IMR-90 (cell line): ENCODE measurements around the gene RBBP6. TPM values are rescaled to one million over a fixed set of nuclear protein-coding genes. Genes with fewer than 3 reads are reported as not detected.

ENCODE experiments used
- ATAC-seq: fragments of 200-7000 bp; cut with Tn5 transposase; 2 replicates; pipeline ENCODE4 v1.9.1; 2020; ENCODE audit warnings: low read depth, mild to moderate bottlenecking, moderate library complexity
- BruUV-seq: library from RNA; stranded (reverse); fragments of 400-500 nt; replicated peaks from 2 replicates; lab custom pipeline; 2021; lab: Mats Ljungman, UMichigan
- CTCF ChIA-PET: fragments of 300-600 bp; formaldehyde crosslinking; extraction: SDS; loops from one replicate; lab custom pipeline; 2021; ENCODE audit warnings: antibody characterized with exemption; lab: Yijun Ruan, JAX
- POLR2A ChIA-PET: fragments of 300-600 bp; sonication (Branson Sonifier 250); formaldehyde crosslinking; loops from one replicate; lab custom pipeline; 2022; ENCODE audit warnings: antibody characterized with exemption; ENCODE audit not compliant: unreplicated experiment; lab: Charles Lee
- DNase-seq: peaks from one replicate; pipeline ENCODE4 v3.0.0; 2013
- H2AFZ ChIP-seq: replicated peaks from 2 replicates; pipeline ENCODE3; 2013; ENCODE audit warnings: low read length, mild to moderate bottlenecking; ENCODE audit not compliant: poor library complexity
- H2AK5ac ChIP-seq: 2 replicates; pipeline ENCODE4 v1.6.1; 2013; ENCODE audit warnings: low read depth, low read length, inconsistent platforms
- H2AK9ac ChIP-seq: replicated peaks from 2 replicates; pipeline ENCODE3; 2013; ENCODE audit warnings: mild to moderate bottlenecking, low read depth, low read length, moderate library complexity; ENCODE audit not compliant: poor library complexity
- H2BK120ac ChIP-seq: 2 replicates; pipeline ENCODE4 v1.6.1; 2013; ENCODE audit warnings: low read depth, low read length, inconsistent platforms
- H2BK15ac ChIP-seq: 3 replicates; pipeline ENCODE4 v1.6.1; 2013; ENCODE audit warnings: low read depth, low read length, inconsistent platforms
- H2BK20ac ChIP-seq: 2 replicates; pipeline ENCODE4 v1.6.1; 2013; ENCODE audit warnings: low read depth, mild to moderate bottlenecking, inconsistent platforms, low read length, moderate library complexity
- H2BK5ac ChIP-seq: 2 replicates; pipeline ENCODE4 v1.6.1; 2013; ENCODE audit warnings: mild to moderate bottlenecking, low read depth, low read length, inconsistent platforms; ENCODE audit not compliant: poor library complexity, severe bottlenecking
- H3K14ac ChIP-seq: replicated peaks from 2 replicates; pipeline ENCODE4 v1.6.1; 2013; ENCODE audit warnings: low read depth, low read length, inconsistent platforms
- H3K18ac ChIP-seq: 2 replicates; pipeline ENCODE4 v1.6.1; 2013; ENCODE audit warnings: low read depth, low read length, control low read depth
- H3K23ac ChIP-seq: 2 replicates; pipeline ENCODE4 v1.6.1; 2013; ENCODE audit warnings: low read depth, low read length, inconsistent platforms
- H3K27ac ChIP-seq: 2 replicates; pipeline ENCODE4 v1.5.1; 2013; ENCODE audit warnings: mild to moderate bottlenecking, control low read depth, low read length; ENCODE audit not compliant: insufficient read depth
- H3K27me3 ChIP-seq: 2 replicates; pipeline ENCODE4 v1.6.1; 2013; ENCODE audit warnings: low read length; ENCODE audit not compliant: control insufficient read depth, insufficient read depth
- H3K36me3 ChIP-seq: 2 replicates; pipeline ENCODE4 v1.6.1; 2013; ENCODE audit warnings: low read length, mixed read lengths; ENCODE audit not compliant: control insufficient read depth, insufficient read depth
- H3K4ac ChIP-seq: 2 replicates; pipeline ENCODE4 v1.6.1; 2013; ENCODE audit warnings: low read depth, low read length, inconsistent platforms
- H3K4me1 ChIP-seq: 2 replicates; pipeline ENCODE4 v1.6.1; 2013; ENCODE audit warnings: low read length, mixed read lengths; ENCODE audit not compliant: control insufficient read depth, insufficient read depth
- H3K4me2 ChIP-seq: 2 replicates; pipeline ENCODE4 v1.6.1; 2013; ENCODE audit warnings: low read depth, mild to moderate bottlenecking, control low read depth, low read length, moderate library complexity
- H3K4me3 ChIP-seq: 2 replicates; pipeline ENCODE4 v1.5.1; 2013; ENCODE audit warnings: low read depth, mild to moderate bottlenecking, control low read depth, low read length, moderate library complexity; ENCODE audit not compliant: insufficient read depth
- H3K56ac ChIP-seq: 2 replicates; pipeline ENCODE4 v1.6.1; 2013; ENCODE audit warnings: low read length, inconsistent platforms; ENCODE audit not compliant: insufficient read depth; ENCODE audit errors: extremely low read depth
- H3K79me1 ChIP-seq, 2 experiments: 2 replicates each; pipeline ENCODE4 v1.6.1; 2013; ENCODE audit warnings: low read length in 2 of 2, inconsistent platforms in 1 of 2, low read depth in 1 of 2
- H3K9ac ChIP-seq: 2 replicates; pipeline ENCODE4 v1.6.1; 2013; ENCODE audit warnings: low read depth, low read length, control low read depth
- H3K9me1 ChIP-seq: 2 replicates; pipeline ENCODE4 v1.6.1; 2013; ENCODE audit warnings: low read length, inconsistent platforms; ENCODE audit not compliant: insufficient read depth
- H3K9me3 ChIP-seq: 2 replicates; pipeline ENCODE4 v1.6.1; 2013; ENCODE audit warnings: low read length; ENCODE audit not compliant: control insufficient read depth, insufficient read depth
- H4K20me1 ChIP-seq: 2 replicates; pipeline ENCODE4 v1.6.1; 2013; ENCODE audit warnings: low read length, inconsistent platforms; ENCODE audit not compliant: insufficient read depth
- H4K5ac ChIP-seq: 2 replicates; pipeline ENCODE4 v1.6.1; 2013; ENCODE audit warnings: mild to moderate bottlenecking, low read depth, low read length, control low read depth
- H4K8ac ChIP-seq, 2 experiments: 2 replicates each; pipeline ENCODE4 v1.6.1; 2013; ENCODE audit warnings: low read depth in 2 of 2, low read length in 2 of 2, control low read depth in 1 of 2, inconsistent platforms in 1 of 2
- H4K91ac ChIP-seq: 2 replicates; pipeline ENCODE4 v1.6.1; 2013; ENCODE audit warnings: low read depth, low read length, inconsistent platforms; ENCODE audit not compliant: insufficient read depth
- BHLHE40 ChIP-seq: fragments of 150-350 bp; IDR thresholded peaks from 2 replicates; pipeline ENCODE4 v1.6.1; 2016; ENCODE audit warnings: mild to moderate bottlenecking, low read depth, low read length
- CEBPB ChIP-seq: IDR thresholded peaks from 2 replicates; pipeline ENCODE4 v1.6.1; 2012; ENCODE audit warnings: low read depth, low read length, improper control_type of control experiment
- CHD1 ChIP-seq: IDR thresholded peaks from 2 replicates; pipeline ENCODE4 v1.6.1; 2012; ENCODE audit warnings: low read depth, low read length, improper control_type of control experiment
- CTCF ChIP-seq: conservative IDR thresholded peaks from 2 replicates; pipeline ENCODE4 v1.5.1; 2012; ENCODE audit warnings: mild to moderate bottlenecking, low read depth, low read length, improper control_type of control experiment
- ELK1 ChIP-seq: fragments of 150-350 bp; IDR thresholded peaks from 2 replicates; pipeline ENCODE4 v1.6.1; 2016; ENCODE audit warnings: low read depth, mild to moderate bottlenecking, low read length, moderate library complexity, borderline replicate concordance
- FOS ChIP-seq: fragments of 150-350 bp; IDR thresholded peaks from 2 replicates; pipeline ENCODE4 v1.6.1; 2016; ENCODE audit warnings: low read depth, low read length
- MAFK ChIP-seq: IDR thresholded peaks from 2 replicates; pipeline ENCODE4 v1.6.1; 2012; ENCODE audit warnings: low read depth, low read length, improper control_type of control experiment
- MAZ ChIP-seq: IDR thresholded peaks from 2 replicates; pipeline ENCODE4 v1.6.1; 2012; ENCODE audit warnings: low read depth, mild to moderate bottlenecking, low read length, improper control_type of control experiment, moderate library complexity, borderline replicate concordance
- MXI1 ChIP-seq: IDR thresholded peaks from 2 replicates; pipeline ENCODE4 v1.6.1; 2012; ENCODE audit warnings: low read depth, mild to moderate bottlenecking, low read length, moderate library complexity, borderline replicate concordance
- NFE2L2 ChIP-seq: fragments of 150-350 bp; IDR thresholded peaks from 2 replicates; pipeline ENCODE4 v1.6.1; 2016; ENCODE audit warnings: low read depth, mild to moderate bottlenecking, low read length
- POLR2A ChIP-seq: IDR thresholded peaks from 2 replicates; pipeline ENCODE4 v1.6.1; 2012; ENCODE audit warnings: mild to moderate bottlenecking, low read depth, low read length
- RAD21 ChIP-seq: IDR thresholded peaks from 2 replicates; pipeline ENCODE4 v1.6.1; 2012; ENCODE audit warnings: low read length, improper control_type of control experiment
- RCOR1 ChIP-seq: IDR thresholded peaks from 2 replicates; pipeline ENCODE4 v1.6.1; 2012; ENCODE audit warnings: mild to moderate bottlenecking, low read length, improper control_type of control experiment; ENCODE audit not compliant: insufficient replicate concordance
- RFX5 ChIP-seq: IDR thresholded peaks from 2 replicates; pipeline ENCODE4 v1.8.0; 2012; ENCODE audit warnings: low read depth, mild to moderate bottlenecking, low read length, moderate library complexity
- SMC3 ChIP-seq: fragments of 150-350 bp; IDR thresholded peaks from 2 replicates; pipeline ENCODE4 v1.6.1; 2016; ENCODE audit warnings: low read depth, mild to moderate bottlenecking, antibody characterized with exemption, low read length, moderate library complexity
- USF2 ChIP-seq: fragments of 150-350 bp; IDR thresholded peaks from 2 replicates; pipeline ENCODE4 v1.6.1; 2017; ENCODE audit warnings: mild to moderate bottlenecking, antibody characterized with exemption, low read length, low read depth
- WGBS, 2 experiments: methylation state at CpG; one replicate each; pipeline versions ENCODE4 v1.1.5 to v1.1.7; 2013; ENCODE audit warnings: missing lambda C conversion rate in 2 of 2; ENCODE audit not compliant: insufficient read length in 1 of 2; ENCODE audit errors: extremely low coverage in 2 of 2; 5-methylcytosine and 5-hydroxymethylcytosine counted together
- dilution Hi-C: fragments of 300-500 bp; cut with HindIII; formaldehyde crosslinking; loops from one replicate; pipeline ENCODE4 v1.14.3; 2018; ENCODE audit warnings: low sequenced_read_pairs; ENCODE audit not compliant: unreplicated experiment
- in situ Hi-C: fragments of 300-500 bp; cut with MboI; formaldehyde crosslinking; loops from 3 replicates; pipeline ENCODE4 v1.14.3; 2019; ENCODE audit warnings: low sequenced_read_pairs, inconsistent platforms, mixed read lengths
- intact Hi-C: fragments of 100-400 bp; cut with micrococcal nuclease; formaldehyde crosslinking; loops from 2 replicates; pipeline ENCODE4 v1.10.0; 2022
- polyA plus RNA-seq, 3 experiments: library from polyadenylated mRNA; depleted of rRNA; stranded (reverse); fragments of >200 nt; gene quantifications; 2 replicates each; pipeline ENCODE4 v1.2.3, GENCODE V29; 2012; ENCODE audit warnings: low replicate concordance in 1 of 3
- total RNA-seq: library from RNA; depleted of rRNA; stranded (reverse); fragments of >200 nt; gene quantifications from 2 replicates; pipeline ENCODE4 v1.2.3, GENCODE V29; 2012

Gene RBBP6
- total and polyA plus RNA-seq, 2 of the 4 experiments (the other 2 are of a cell fraction): 7.2 to 17.8 TPM

GRCh38 chr16:24522751-24523150, 16.6 kb upstream of the RBBP6 start:
- Histone ChIP-seq H3K27ac (no peak overlapping the region), H3K4ac (no peak overlapping the region), H3K27me3 (peaks cover 2% of the 10 kb centered on the region; the same call in 1 of the 2 replicates), H3K9ac (no peak overlapping the region), H2BK15ac (no peak overlapping the region), H4K8ac (no peak overlapping the region), H2BK120ac (no peak overlapping the region), H2AK9ac (no peak overlapping the region), H3K56ac (no peak overlapping the region), H2BK5ac (no peak overlapping the region), H2AFZ (no peak overlapping the region), H2BK20ac (no peak overlapping the region), H3K4me3 (no peak overlapping the region), H3K79me1 (no peaks in the 10 kb centered on the region), H3K4me2 (no peak overlapping the region), H3K4me1 (peaks cover 5% of the 10 kb centered on the region; the same call in 1 of the 2 replicates), H3K23ac (no peak overlapping the region), H4K5ac (no peak overlapping the region), H3K36me3 (no peaks in the 10 kb centered on the region), H3K9me3 (no peaks in the 10 kb centered on the region), H4K20me1 (no peaks in the 10 kb centered on the region), H3K9me1 (peaks cover 4% of the 10 kb centered on the region; the same call in 1 of the 2 replicates), H2AK5ac (no peak overlapping the region; the same call in 1 of the 2 replicates), H4K91ac (no peak overlapping the region), H3K14ac (no peak overlapping the region), H3K18ac (no peak overlapping the region)
- TF ChIP-seq POLR2A: no peak
- TF ChIP-seq BHLHE40: no peak
- no peak for TF ChIP-seq RFX5
- TF ChIP-seq CHD1: no peak
- TF ChIP-seq MXI1: no peak
- TF ChIP-seq USF2: no peak
- no peak for TF ChIP-seq CEBPB
- TF ChIP-seq MAZ: no peak
- TF ChIP-seq FOS: no peak
- no peak for TF ChIP-seq NFE2L2
- no peak for TF ChIP-seq ELK1
- no peak for TF ChIP-seq RAD21
- TF ChIP-seq RCOR1: no peak
- TF ChIP-seq SMC3: no peak
- no peak for TF ChIP-seq CTCF
- TF ChIP-seq MAFK: no peak
- dilution Hi-C loops: no loop called here
- POLR2A ChIA-PET: no interaction called here
- in situ Hi-C loops: loop anchor here (25.0 kb wide), 1 partner anchor 835 kb away; the partner anchor contains the start of gene PLK1
- CTCF ChIA-PET: no interaction called here
- no TSS peak for BruUV-seq
- ATAC-seq (no peak), DNase-seq (no peak)
- 79% methylated on average over 4 of the region's 13 CpGs; no CpG with 5 or more reads in 1 of the 2 experiments for WGBS, 2 experiments
- intact Hi-C loops: no loop called here
